ENCODE results near the gene ZC3H7B. TPM values are rescaled to one million over a fixed set of nuclear protein-coding genes. Genes with fewer than 3 reads are reported as not detected.
A peak's percentile ranks its signal among the peaks of the same experiment; 100 is the strongest.

The ZC3H7B gene
- total RNA-seq, 2 experiments from 2014 or later: 29.5 to 32.7 TPM

- intact Hi-C loops (cut with DNase I, micrococcal nuclease): no loop called here
- ChIA-PET CTCF (no interaction called here), POLR2A (interaction anchor here (0.8 to 1.1 kb wide), 2 partner anchors 16 kb away, joined by 3 read pairs; partner anchors contain the start of gene TEF)
- Histone ChIP-seq H3K4me3 (ENCODE audit: low read length) (no peak overlapping the region), H3K4me1 (ENCODE audit: insufficient read depth, low read length) (peaks cover 12% of the 10 kb centered on the region), H3K9me3 (ENCODE audit: control insufficient read depth in 1 of 2, insufficient read depth in 1 of 2, low read length in 2 of 2) (no peaks in the 10 kb centered on the region), H3K36me3 (ENCODE audit: insufficient read depth, low read length) (no peaks in the 10 kb centered on the region), H3K27me3 (ENCODE audit: control insufficient read depth in 1 of 2, insufficient read depth in 2 of 2, low read length in 2 of 2) (no peaks in the 10 kb centered on the region), H3K27ac (ENCODE audit: low read depth in 1 of 2, low read length in 2 of 2) (no peak overlapping the region)
- Mint-ChIP-seq H3K27ac (no peak overlapping the region), H3K4me3 (no peak overlapping the region), H3K36me3 (ENCODE audit: low read depth) (no peaks in the 10 kb centered on the region), H3K4me1 (ENCODE audit: low read depth) (no peaks in the 10 kb centered on the region), H3K9me3 (no peaks in the 10 kb centered on the region), H3K27me3 (no peaks in the 10 kb centered on the region)
- TF ChIP-seq CTCF (IDR thresholded peaks at IDR 0.05): no peak
- ATAC-seq (ENCODE audit: poor library complexity) (no peak), DNase-seq (no peak)
Observed at GRCh38 chr22:41365425-41365824, 64.1 kb downstream of the ZC3H7B start.

- TF ChIP-seq CTCF (IDR thresholded peaks at IDR 0.05): no peak
- intact Hi-C loops (cut with DNase I, micrococcal nuclease): no loop called here
- Mint-ChIP-seq H3K36me3 (ENCODE audit: low read depth) (no peaks in the 10 kb centered on the region), H3K4me3 (no peak overlapping the region), H3K27me3 (no peaks in the 10 kb centered on the region), H3K27ac (no peak overlapping the region), H3K9me3 (no peaks in the 10 kb centered on the region), H3K4me1 (ENCODE audit: low read depth) (no peaks in the 10 kb centered on the region)
- Histone ChIP-seq H3K27me3 (ENCODE audit: control insufficient read depth in 1 of 2, insufficient read depth in 2 of 2, low read length in 2 of 2) (no peaks in the 10 kb centered on the region), H3K4me1 (ENCODE audit: insufficient read depth, low read length) (peaks cover 12% of the 10 kb centered on the region), H3K36me3 (ENCODE audit: insufficient read depth, low read length) (no peaks in the 10 kb centered on the region), H3K27ac (ENCODE audit: low read depth in 1 of 2, low read length in 2 of 2) (no peak overlapping the region), H3K4me3 (ENCODE audit: low read length) (no peak overlapping the region), H3K9me3 (ENCODE audit: control insufficient read depth in 1 of 2, insufficient read depth in 1 of 2, low read length in 2 of 2) (no peaks in the 10 kb centered on the region)
- ATAC-seq (ENCODE audit: poor library complexity) (peak; percentile 34), DNase-seq (no peak)
- ChIA-PET CTCF (interaction anchor here (0.6 kb wide), 1 partner anchor 26 kb away, joined by 4 read pairs; no protein-coding TSS in a partner anchor), POLR2A (interaction anchor here (0.8 to 1.3 kb wide), 3 partner anchors 15 to 80 kb away, joined by 3 to 6 read pairs (median 4); partner anchors contain the start of genes RANGAP1 and TEF)
Observed at GRCh38 chr22:41366323-41367029, 65.2 kb downstream of the ZC3H7B start.

GRCh38 chr22:41367039-41367679, 65.8 kb downstream of the ZC3H7B start:
- CTCF ChIA-PET: interaction anchor here (0.6 kb wide), 1 partner anchor 25 kb away, joined by 4 read pairs; no protein-coding TSS in a partner anchor
- H3K9me3 Mint-ChIP-seq: no peaks in the 10 kb centered on the region

More at GRCh38 chr22:41367039-41367679, 65.8 kb downstream of the ZC3H7B start:
- no peak overlapping the region for H3K4me3 ChIP-seq (ENCODE audit: low read length)
- no peak for TF ChIP-seq CTCF (IDR thresholded peaks at IDR 0.05)
- DNase-seq: peak in 5 of 14 experiments; percentile 5 to 54 (median 23)
- H3K27me3 ChIP-seq (ENCODE audit: control insufficient read depth in 1 of 2, insufficient read depth in 2 of 2, low read length in 2 of 2): no peaks in the 10 kb centered on the region
- Mint-ChIP-seq H3K36me3 (ENCODE audit: low read depth) (no peaks in the 10 kb centered on the region), H3K27ac (no peak overlapping the region), H3K27me3 (no peaks in the 10 kb centered on the region), H3K4me3 (no peak overlapping the region), H3K4me1 (ENCODE audit: low read depth) (no peaks in the 10 kb centered on the region)
- ATAC-seq (ENCODE audit: poor library complexity): peak; percentile 59
- POLR2A ChIA-PET: interaction anchor here (1.3 kb wide), 2 partner anchors 14 to 81 kb away, joined by 4 to 6 read pairs; partner anchors contain the start of genes RANGAP1 and TEF
- no peaks in the 10 kb centered on the region for H3K9me3 ChIP-seq (ENCODE audit: control insufficient read depth in 1 of 2, insufficient read depth in 1 of 2, low read length in 2 of 2)
- H3K27ac ChIP-seq (ENCODE audit: low read depth in 1 of 2, low read length in 2 of 2): no peak overlapping the region
- H3K4me1 ChIP-seq (ENCODE audit: insufficient read depth, low read length): peaks cover 12% of the 10 kb centered on the region
- intact Hi-C loops (cut with DNase I, micrococcal nuclease): no loop called here
- no peaks in the 10 kb centered on the region for H3K36me3 ChIP-seq (ENCODE audit: insufficient read depth, low read length)

Data from CD4-positive, alpha-beta T cell (primary cell).